Rectal smooth muscle tissue (tissue), 1 donor: ENCODE measurements around the gene EXOSC9.
A peak's percentile ranks its signal among the peaks of the same experiment; 100 is the strongest.

ENCODE experiments used
- H3K27ac ChIP-seq: one replicate; pipeline ENCODE4 v1.7.0; 2013; ENCODE audit warnings: low read depth, low read length, inconsistent platforms
- H3K27me3 ChIP-seq: one replicate; pipeline ENCODE4 v1.7.0; 2013; ENCODE audit warnings: low read length; ENCODE audit not compliant: control insufficient read depth, insufficient read depth
- H3K36me3 ChIP-seq: one replicate; pipeline ENCODE4 v1.7.0; 2013; ENCODE audit warnings: low read length; ENCODE audit not compliant: control insufficient read depth, insufficient read depth
- H3K4me1 ChIP-seq: one replicate; pipeline ENCODE4 v1.7.0; 2013; ENCODE audit warnings: low read length; ENCODE audit not compliant: control insufficient read depth, insufficient read depth
- H3K4me3 ChIP-seq: one replicate; pipeline ENCODE4 v1.7.0; 2013; ENCODE audit warnings: low read length
- H3K9ac ChIP-seq: one replicate; pipeline ENCODE4 v1.7.0; 2013; ENCODE audit warnings: low read length

The EXOSC9 gene

GRCh38 chr4:121818215-121818614 lies 17.1 kb downstream of the EXOSC9 start:
- no peak overlapping the region for H3K4me3 ChIP-seq
- no peak overlapping the region for H3K9ac ChIP-seq
- peaks cover 4% of the 10 kb centered on the region for H3K36me3 ChIP-seq
- no peaks in the 10 kb centered on the region for H3K27me3 ChIP-seq
- no peaks in the 10 kb centered on the region for H3K4me1 ChIP-seq
- no peak overlapping the region for H3K27ac ChIP-seq

GRCh38 chr4:121819216-121819965 lies 18.3 kb downstream of the EXOSC9 start:
- Histone ChIP-seq H3K4me3 (no peak overlapping the region), H3K9ac (no peak overlapping the region), H3K4me1 (no peaks in the 10 kb centered on the region), H3K36me3 (peaks cover 4% of the 10 kb centered on the region), H3K27ac (no peak overlapping the region), H3K27me3 (no peaks in the 10 kb centered on the region)

GRCh38 chr4:121822047-121822446 lies 20.9 kb downstream of the EXOSC9 start:
- H3K27ac ChIP-seq, result no peak overlapping the region
- H3K9ac ChIP-seq, result no peak overlapping the region
- H3K4me1 ChIP-seq, result no peaks in the 10 kb centered on the region
- no peak overlapping the region for H3K4me3 ChIP-seq
- no peaks in the 10 kb centered on the region for H3K36me3 ChIP-seq
- no peaks in the 10 kb centered on the region for H3K27me3 ChIP-seq

- Histone ChIP-seq H3K27me3 (no peaks in the 10 kb centered on the region), H3K9ac (no peak overlapping the region), H3K4me1 (no peaks in the 10 kb centered on the region), H3K36me3 (no peaks in the 10 kb centered on the region), H3K4me3 (peak overlapping the region; percentile 78), H3K27ac (no peak overlapping the region)
Observed at GRCh38 chr4:121822796-121823504, 21.8 kb downstream of the EXOSC9 start.

- peak within 1 kb of the TSS; percentile 87 for H3K27ac ChIP-seq
Observed at GRCh38 chr4:121823505-121824170, 22.5 kb downstream of the EXOSC9 start, which contains the start of gene CCNA2. Gene CCNA2, minus strand, starts transcription at chr4:121823883. Its CDS starts 255 bp downstream, at chr4:121823628.

GRCh38 chr4:121824171-121824527 lies 23.0 kb downstream of the EXOSC9 start:
- H3K4me3 ChIP-seq, result peak overlapping the region; percentile 75

More at GRCh38 chr4:121823505-121824170, 22.5 kb downstream of the EXOSC9 start, which contains the start of gene CCNA2:
- H3K4me1 ChIP-seq, result no peaks in the 10 kb centered on the region
- no peak within 1 kb of the TSS for H3K9ac ChIP-seq
- H3K36me3 ChIP-seq, result no peaks in the 10 kb centered on the region
- H3K27me3 ChIP-seq, result no peaks in the 10 kb centered on the region
- H3K4me3 ChIP-seq, result peak within 1 kb of the TSS; percentile 78

GRCh38 chr4:121824950-121825349 lies 23.8 kb downstream of the EXOSC9 start:
- no peaks in the 10 kb centered on the region for H3K36me3 ChIP-seq
- H3K27ac ChIP-seq, result no peak overlapping the region
- H3K4me3 ChIP-seq, result no peak overlapping the region
- no peaks in the 10 kb centered on the region for H3K27me3 ChIP-seq
- no peaks in the 10 kb centered on the region for H3K4me1 ChIP-seq
- H3K9ac ChIP-seq, result no peak overlapping the region

More at GRCh38 chr4:121824171-121824527, 23.0 kb downstream of the EXOSC9 start:
- Histone ChIP-seq H3K27me3 (no peaks in the 10 kb centered on the region), H3K27ac (peak overlapping the region; percentile 87), H3K36me3 (no peaks in the 10 kb centered on the region), H3K9ac (no peak overlapping the region), H3K4me1 (no peaks in the 10 kb centered on the region)

GRCh38 chr4:121827853-121828252 lies 26.7 kb downstream of the EXOSC9 start:
- no peak overlapping the region for H3K27ac ChIP-seq
- no peaks in the 10 kb centered on the region for H3K4me1 ChIP-seq
- peaks cover 2% of the 10 kb centered on the region for H3K36me3 ChIP-seq
- H3K27me3 ChIP-seq, result no peaks in the 10 kb centered on the region
- no peak overlapping the region for H3K4me3 ChIP-seq
- H3K9ac ChIP-seq, result no peak overlapping the region

GRCh38 chr4:121829511-121829910 lies 28.4 kb downstream of the EXOSC9 start:
- Histone ChIP-seq H3K4me1 (no peaks in the 10 kb centered on the region), H3K9ac (no peak overlapping the region), H3K4me3 (no peak overlapping the region), H3K27ac (no peak overlapping the region), H3K36me3 (peaks cover 2% of the 10 kb centered on the region), H3K27me3 (no peaks in the 10 kb centered on the region)

- no peak overlapping the region for H3K4me3 ChIP-seq
- no peak overlapping the region for H3K27ac ChIP-seq
- no peaks in the 10 kb centered on the region for H3K4me1 ChIP-seq
- no peaks in the 10 kb centered on the region for H3K27me3 ChIP-seq
- no peak overlapping the region for H3K9ac ChIP-seq
- no peaks in the 10 kb centered on the region for H3K36me3 ChIP-seq
Observed at GRCh38 chr4:121838136-121838535, 37.0 kb downstream of the EXOSC9 start.

- Histone ChIP-seq H3K36me3 (no peaks in the 10 kb centered on the region), H3K9ac (no peak overlapping the region), H3K27me3 (no peaks in the 10 kb centered on the region), H3K4me3 (no peak overlapping the region), H3K4me1 (no peaks in the 10 kb centered on the region), H3K27ac (no peak overlapping the region)
Observed at GRCh38 chr4:121842862-121843261, 41.7 kb downstream of the EXOSC9 start.

GRCh38 chr4:121846662-121847061 lies 45.5 kb downstream of the EXOSC9 start:
- no peak overlapping the region for H3K9ac ChIP-seq
- no peaks in the 10 kb centered on the region for H3K27me3 ChIP-seq
- H3K36me3 ChIP-seq, result no peaks in the 10 kb centered on the region
- H3K27ac ChIP-seq, result no peak overlapping the region
- H3K4me1 ChIP-seq, result no peaks in the 10 kb centered on the region
- H3K4me3 ChIP-seq, result no peak overlapping the region
